ENCODE measurements around the gene RASSF8.

The RASSF8 gene

DNA sequence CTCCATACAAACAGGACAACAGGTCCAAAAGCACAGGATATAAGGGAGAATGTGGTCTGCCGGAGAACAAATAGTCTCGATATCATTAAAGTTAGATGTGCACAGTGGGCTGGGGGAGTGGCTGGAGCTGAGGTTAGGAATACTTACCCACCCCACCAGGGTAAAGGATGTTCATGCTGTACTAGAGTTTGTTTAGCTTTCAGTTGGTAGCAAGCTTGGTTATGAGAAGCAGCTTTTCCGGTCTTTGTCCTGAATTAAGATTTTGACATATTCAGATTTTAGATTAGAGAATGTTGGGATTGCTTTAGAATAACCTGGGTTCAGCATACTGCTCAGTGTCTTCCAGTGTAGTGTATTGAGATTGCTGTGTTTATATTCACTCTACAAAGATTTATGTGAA lies 16.7 kb downstream of the RASSF8 start:
- Histone ChIP-seq H2AFZ (ENCODE audit: low read depth, low read length) (no peak overlapping the region), H3K9me3 (ENCODE audit: insufficient read depth, low read length) (no peaks in the 10 kb centered on the region), H3K4me3 (ENCODE audit: low read length) (no peak overlapping the region), H3K9ac (ENCODE audit: low read length) (no peak overlapping the region), H4K20me1 (ENCODE audit: insufficient read depth, low read length) (no peaks in the 10 kb centered on the region), H3K4me2 (ENCODE audit: low read length) (no peak overlapping the region), H3K36me3 (replicated peaks; ENCODE audit: low read depth, low read length) (no peaks in the 10 kb centered on the region), H3K79me2 (ENCODE audit: low read length) (peaks cover 7% of the 10 kb centered on the region), H3K4me1 (ENCODE audit: low read length) (peaks cover 25% of the 10 kb centered on the region), H3K27ac (ENCODE audit: low read length) (no peak overlapping the region), H3K27me3 (ENCODE audit: low read depth, low read length) (0 out of 2 replicates have a peak, but pooled peaks cover 5% of the 10 kb centered on the region)
- TF ChIP-seq EZH2phosphoT487 (IDR thresholded peaks at IDR 0.05; ENCODE audit: low read depth) = no peak
- TF ChIP-seq, protein P1, sequence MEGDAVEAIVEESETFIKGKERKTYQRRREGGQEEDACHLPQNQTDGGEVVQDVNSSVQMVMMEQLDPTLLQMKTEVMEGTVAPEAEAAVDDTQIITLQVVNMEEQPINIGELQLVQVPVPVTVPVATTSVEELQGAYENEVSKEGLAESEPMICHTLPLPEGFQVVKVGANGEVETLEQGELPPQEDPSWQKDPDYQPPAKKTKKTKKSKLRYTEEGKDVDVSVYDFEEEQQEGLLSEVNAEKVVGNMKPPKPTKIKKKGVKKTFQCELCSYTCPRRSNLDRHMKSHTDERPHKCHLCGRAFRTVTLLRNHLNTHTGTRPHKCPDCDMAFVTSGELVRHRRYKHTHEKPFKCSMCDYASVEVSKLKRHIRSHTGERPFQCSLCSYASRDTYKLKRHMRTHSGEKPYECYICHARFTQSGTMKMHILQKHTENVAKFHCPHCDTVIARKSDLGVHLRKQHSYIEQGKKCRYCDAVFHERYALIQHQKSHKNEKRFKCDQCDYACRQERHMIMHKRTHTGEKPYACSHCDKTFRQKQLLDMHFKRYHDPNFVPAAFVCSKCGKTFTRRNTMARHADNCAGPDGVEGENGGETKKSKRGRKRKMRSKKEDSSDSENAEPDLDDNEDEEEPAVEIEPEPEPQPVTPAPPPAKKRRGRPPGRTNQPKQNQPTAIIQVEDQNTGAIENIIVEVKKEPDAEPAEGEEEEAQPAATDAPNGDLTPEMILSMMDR (IDR thresholded peaks at IDR 0.05; ENCODE audit: low read depth, low read length) = no peak

DNA sequence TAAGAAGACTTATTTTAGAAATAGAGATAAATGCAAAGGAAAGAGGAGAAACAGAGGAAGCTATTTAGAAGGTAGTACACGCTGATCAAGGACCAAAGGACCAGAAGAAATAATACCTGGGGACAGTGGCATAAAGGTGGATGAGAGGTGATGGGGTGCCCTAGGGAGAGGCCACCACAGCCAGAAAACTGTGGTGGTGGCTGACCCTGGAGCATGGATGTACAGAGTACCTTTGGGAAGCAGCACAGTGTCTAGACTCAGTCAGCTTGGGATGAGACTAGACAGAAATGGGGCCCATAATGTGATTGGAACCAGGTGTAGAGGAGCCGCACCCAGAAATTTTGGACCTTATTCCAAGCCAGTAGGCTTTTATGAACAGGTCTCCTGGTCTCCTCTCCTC lies 17.2 kb downstream of the RASSF8 start:
- H3K27me3 ChIP-seq (ENCODE audit: low read depth, low read length) = 0 out of 2 replicates have a peak, but pooled peaks cover 5% of the 10 kb centered on the region
- TF ChIP-seq, protein P1 (IDR thresholded peaks at IDR 0.05; ENCODE audit: low read depth, low read length) = no peak
- no peak for TF ChIP-seq EZH2phosphoT487 (IDR thresholded peaks at IDR 0.05; ENCODE audit: low read depth)

DNA sequence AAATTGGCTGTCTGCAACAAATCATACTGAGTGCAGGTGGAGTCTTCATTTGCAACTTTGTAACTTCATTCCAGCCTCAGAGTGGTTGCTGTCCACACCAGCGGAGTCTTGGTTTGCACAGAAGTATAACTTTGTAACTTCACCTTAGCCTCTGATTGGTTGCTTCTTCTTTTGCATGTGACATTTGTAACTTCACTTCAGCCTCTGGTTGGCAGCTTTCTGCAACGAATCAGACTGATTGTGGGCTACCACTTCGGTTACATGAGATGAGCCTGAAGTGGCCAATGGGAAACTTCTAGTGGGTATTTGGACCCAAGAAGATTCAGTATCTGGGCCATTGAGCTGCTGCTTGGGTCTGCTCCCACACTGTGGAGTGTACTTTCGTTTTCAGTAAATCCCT lies 17.8 kb downstream of the RASSF8 start:
- H3K27ac ChIP-seq (ENCODE audit: low read length) = no peak overlapping the region

More for the DNA sequence above, 17.2 kb downstream of the RASSF8 start:
- no peak overlapping the region for H3K4me2 ChIP-seq (ENCODE audit: low read length)
- no peak overlapping the region for H3K27ac ChIP-seq (ENCODE audit: low read length)
- H3K79me2 ChIP-seq (ENCODE audit: low read length) = peaks cover 5% of the 10 kb centered on the region
- H2AFZ ChIP-seq (ENCODE audit: low read depth, low read length) = no peak overlapping the region
- H3K4me3 ChIP-seq (ENCODE audit: low read length) = no peak overlapping the region
- no peaks in the 10 kb centered on the region for H4K20me1 ChIP-seq (ENCODE audit: insufficient read depth, low read length)
- H3K36me3 ChIP-seq (replicated peaks; ENCODE audit: low read depth, low read length) = no peaks in the 10 kb centered on the region
- no peaks in the 10 kb centered on the region for H3K9me3 ChIP-seq (ENCODE audit: insufficient read depth, low read length)
- peaks cover 25% of the 10 kb centered on the region for H3K4me1 ChIP-seq (ENCODE audit: low read length)
- H3K9ac ChIP-seq (ENCODE audit: low read length) = no peak overlapping the region

DNA sequence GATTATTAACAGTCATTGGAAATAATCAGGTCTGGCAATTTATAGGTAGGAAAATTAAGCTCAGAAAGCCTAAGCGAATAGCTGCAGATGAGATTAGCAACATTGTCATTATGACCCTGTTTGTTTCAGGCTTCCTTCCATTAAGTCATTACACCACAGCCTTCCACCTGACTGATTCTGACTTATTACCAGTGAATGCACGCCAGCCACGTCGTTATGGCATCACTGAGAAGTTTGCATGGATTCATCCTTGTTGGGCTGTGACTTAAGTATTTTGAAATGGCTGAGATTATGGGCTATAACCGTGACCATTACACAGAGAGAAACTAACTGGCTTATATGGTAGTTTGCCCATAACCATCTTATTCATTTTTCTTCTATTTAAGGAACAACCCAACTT lies 18.6 kb downstream of the RASSF8 start:
- H3K27ac ChIP-seq (ENCODE audit: low read length) = no peak overlapping the region
- H3K9me3 ChIP-seq (ENCODE audit: insufficient read depth, low read length) = no peaks in the 10 kb centered on the region
- H3K4me3 ChIP-seq (ENCODE audit: low read length) = no peak overlapping the region
- no peak overlapping the region for H3K9ac ChIP-seq (ENCODE audit: low read length)
- H3K27me3 ChIP-seq (ENCODE audit: low read depth, low read length) = 0 out of 2 replicates have a peak, but pooled peaks cover 5% of the 10 kb centered on the region
- H3K4me1 ChIP-seq (ENCODE audit: low read length) = peaks cover 25% of the 10 kb centered on the region
- no peaks in the 10 kb centered on the region for H3K36me3 ChIP-seq (replicated peaks; ENCODE audit: low read depth, low read length)
- no peaks in the 10 kb centered on the region for H4K20me1 ChIP-seq (ENCODE audit: insufficient read depth, low read length)
- no peak overlapping the region for H2AFZ ChIP-seq (ENCODE audit: low read depth, low read length)
- peaks cover 8% of the 10 kb centered on the region for H3K79me2 ChIP-seq (ENCODE audit: low read length)
- H3K4me2 ChIP-seq (ENCODE audit: low read length) = no peak overlapping the region
- TF ChIP-seq, protein P1 (IDR thresholded peaks at IDR 0.05; ENCODE audit: low read depth, low read length) = no peak

More for the DNA sequence above, 17.8 kb downstream of the RASSF8 start:
- H3K9ac ChIP-seq (ENCODE audit: low read length) = no peak overlapping the region
- peaks cover 25% of the 10 kb centered on the region for H3K4me1 ChIP-seq (ENCODE audit: low read length)
- H2AFZ ChIP-seq (ENCODE audit: low read depth, low read length) = no peak overlapping the region
- H3K27me3 ChIP-seq (ENCODE audit: low read depth, low read length) = 0 out of 2 replicates have a peak, but pooled peaks cover 5% of the 10 kb centered on the region
- no peak for TF ChIP-seq EZH2phosphoT487 (IDR thresholded peaks at IDR 0.05; ENCODE audit: low read depth)
- TF ChIP-seq, protein P1 (IDR thresholded peaks at IDR 0.05; ENCODE audit: low read depth, low read length) = no peak
- no peaks in the 10 kb centered on the region for H3K9me3 ChIP-seq (ENCODE audit: insufficient read depth, low read length)
- no peaks in the 10 kb centered on the region for H4K20me1 ChIP-seq (ENCODE audit: insufficient read depth, low read length)
- H3K79me2 ChIP-seq (ENCODE audit: low read length) = peaks cover 5% of the 10 kb centered on the region
- no peak overlapping the region for H3K4me2 ChIP-seq (ENCODE audit: low read length)
- H3K36me3 ChIP-seq (replicated peaks; ENCODE audit: low read depth, low read length) = no peaks in the 10 kb centered on the region
- H3K4me3 ChIP-seq (ENCODE audit: low read length) = no peak overlapping the region
